CD4-positive, alpha-beta T cell treated with Interleukin-21 for 1 hour (primary cell): ENCODE results near the gene ULBP1.
"Not testable (repeated sequence)": the region's sequence is repeated elsewhere in the genome, so short reads cannot be mapped to it uniquely, and the experiment has no call there.

ENCODE experiments used
- DNase-seq: peaks from one replicate; pipeline ENCODE4 v3.0.0-alpha.2; 2020

Gene ULBP1

DNA sequence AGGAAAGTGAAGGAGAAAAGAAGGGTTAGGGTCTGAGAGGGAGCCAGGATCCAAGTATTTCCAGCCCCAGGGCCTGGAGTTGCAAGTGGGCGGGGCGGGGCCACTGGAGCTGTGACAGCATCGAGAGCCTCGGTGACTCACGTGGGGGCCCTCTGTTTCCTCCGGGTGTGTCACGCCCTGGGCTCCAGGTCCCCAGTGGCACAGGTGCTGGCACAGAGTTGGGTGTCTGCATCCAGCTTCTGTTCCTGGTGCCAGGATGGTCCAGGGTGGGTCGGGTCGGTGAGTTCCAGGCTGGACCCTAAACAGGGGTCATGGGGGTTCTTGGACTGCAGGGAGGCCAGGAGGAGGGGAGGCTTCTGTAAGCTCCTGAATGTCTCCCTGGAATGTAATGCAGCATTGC lies 44.8 kb downstream of the ULBP1 start:
- DNase-seq = no peak

DNA sequence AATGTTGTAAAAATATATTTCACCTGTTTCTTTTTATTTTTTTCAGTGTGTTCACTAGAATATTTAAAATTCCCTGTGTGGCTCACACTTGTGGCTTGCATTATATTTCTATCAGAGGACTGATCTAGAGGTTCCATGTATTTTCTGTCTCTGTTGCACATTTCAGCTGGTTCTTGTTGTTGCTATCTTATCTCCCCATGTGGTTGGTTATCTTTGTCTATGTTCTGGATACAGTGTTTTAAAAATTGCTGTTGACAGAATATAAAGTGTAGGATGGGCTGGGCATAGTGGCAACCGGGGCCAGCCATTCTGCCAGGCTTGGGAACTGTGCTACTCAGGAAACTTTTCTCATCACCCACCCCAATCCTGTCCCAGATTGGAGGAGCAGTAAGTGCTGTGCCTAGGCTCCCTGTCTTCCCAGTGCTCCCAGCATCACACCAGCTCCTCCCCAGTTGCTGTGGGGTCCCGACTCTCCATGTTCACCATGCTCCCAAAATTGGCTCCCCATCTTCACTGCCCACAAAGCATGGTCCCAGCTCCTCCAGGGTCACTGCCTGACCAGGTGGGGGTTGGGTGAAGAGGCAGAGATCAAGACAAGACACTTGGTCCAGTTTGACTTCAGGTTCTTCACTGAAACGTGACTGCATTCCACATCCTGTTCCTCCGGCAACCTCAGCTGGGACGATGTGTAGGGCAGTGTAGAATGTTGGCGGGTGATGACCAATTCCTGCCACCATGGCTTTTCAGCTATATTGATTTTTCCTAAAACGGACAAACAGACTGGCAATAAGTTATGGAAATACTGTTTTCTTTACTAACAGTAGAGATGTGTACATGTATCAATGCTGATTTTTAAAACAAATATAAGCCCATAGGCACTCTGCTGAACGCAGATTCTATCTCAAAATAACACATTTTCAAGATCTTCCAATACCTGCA lies 49.4 kb downstream of the ULBP1 start:
- DNase-seq = not testable (repeated sequence)

DNA sequence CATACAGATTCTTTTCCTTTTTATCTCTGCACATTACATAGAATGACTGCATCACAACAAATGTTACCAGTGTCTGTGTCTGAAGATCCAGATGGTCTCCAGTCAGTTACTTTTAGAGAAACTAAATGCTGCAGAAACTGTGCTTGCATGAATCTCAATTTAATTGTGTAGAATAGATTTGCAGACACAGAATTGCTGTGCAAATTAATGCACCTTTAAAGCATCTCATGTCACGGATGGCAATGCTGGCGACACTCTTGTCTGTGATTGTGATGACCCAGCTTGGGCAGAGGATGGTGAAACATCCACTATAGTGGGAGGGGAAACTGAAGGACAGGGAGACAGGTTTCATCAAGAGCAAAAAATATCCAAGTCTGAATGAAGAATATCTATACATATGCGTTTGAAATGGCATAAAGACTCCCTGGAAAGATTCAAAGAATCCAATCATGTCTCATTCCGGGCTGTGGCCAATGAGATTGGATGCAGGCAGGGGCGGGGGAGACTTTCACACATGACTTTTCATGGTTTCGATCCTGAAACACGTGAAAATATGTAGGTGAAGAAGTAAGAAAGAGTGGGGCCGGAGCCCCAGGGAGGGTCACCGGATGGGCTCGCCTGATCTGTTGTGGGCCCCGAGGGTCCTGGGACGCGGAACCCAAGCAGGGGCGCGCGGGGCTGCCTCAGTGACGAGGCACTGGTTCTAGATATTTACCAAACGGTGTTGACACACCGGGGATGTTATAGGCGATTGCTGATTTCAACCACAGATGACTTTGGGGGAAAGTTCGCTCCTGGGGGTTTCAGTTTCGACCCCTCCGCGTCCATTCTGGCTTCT lies 50.3 kb downstream of the ULBP1 start:
- not testable (repeated sequence) for DNase-seq

DNA sequence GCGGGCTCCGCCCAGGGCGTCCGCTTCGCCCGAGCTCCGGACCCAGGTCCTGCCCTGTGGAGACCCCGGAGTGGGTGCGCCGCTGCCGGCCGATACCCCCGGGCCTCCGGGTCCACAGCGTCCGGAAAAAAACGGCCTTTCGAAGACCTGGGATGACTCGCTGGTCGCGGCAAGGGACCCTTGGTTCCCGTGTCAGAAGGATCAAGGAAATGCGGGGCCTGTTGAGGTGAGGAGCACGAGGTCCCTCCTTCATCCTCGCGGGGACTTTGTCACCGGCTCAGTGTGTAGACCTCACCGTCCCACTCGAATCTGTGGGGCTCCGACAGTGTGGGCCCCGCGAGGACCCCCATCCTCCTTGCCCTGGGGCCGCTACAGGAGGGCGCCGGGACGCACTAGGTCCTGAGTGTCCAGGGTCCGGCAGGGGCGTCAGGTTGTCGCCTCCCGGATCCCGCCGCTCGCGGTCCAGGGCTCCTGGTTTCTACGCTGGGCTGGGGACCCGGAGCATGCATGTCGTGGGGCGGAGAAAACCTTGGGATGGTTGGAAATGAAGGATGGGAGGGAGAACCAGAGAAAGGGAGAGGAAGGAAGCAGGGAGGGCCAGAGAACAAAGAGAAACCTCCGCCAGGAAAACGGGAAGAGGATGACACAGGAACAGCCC lies 51.0 kb downstream of the ULBP1 start:
- not testable (repeated sequence) for DNase-seq

DNA sequence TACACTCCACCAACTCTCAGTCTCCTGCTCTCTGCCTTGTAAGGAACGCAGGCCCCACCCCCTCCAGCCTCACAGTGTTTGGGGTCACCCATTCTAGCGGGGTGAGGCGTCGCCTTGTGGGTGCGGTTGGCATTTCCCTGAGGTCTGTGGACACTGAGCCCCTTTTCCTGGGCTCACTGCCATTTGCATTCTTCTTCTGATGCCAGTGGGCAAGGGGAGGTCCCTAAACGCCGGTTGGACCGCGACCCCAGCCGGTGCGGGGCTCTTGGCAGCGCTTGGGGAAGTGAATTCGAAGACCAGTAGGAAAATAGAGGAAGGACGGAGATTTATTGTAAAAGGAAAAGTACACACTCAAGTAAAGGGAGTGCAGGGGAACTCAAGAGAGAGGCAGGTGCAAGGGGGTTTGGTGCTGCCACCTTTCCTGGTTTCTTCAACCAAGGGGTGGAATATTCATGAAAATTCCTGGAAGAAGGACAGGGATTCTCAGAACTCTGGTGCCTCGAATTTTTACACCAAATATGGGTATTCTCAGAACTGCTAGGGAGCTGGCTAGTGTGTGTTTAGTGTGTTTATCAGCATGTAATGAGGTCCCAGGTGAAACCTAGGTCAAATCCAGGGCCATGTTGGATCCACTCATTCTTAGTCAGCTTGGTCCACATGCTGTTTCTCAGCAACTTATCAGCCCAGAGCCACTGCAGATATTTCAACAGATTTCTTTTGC lies 51.7 kb downstream of the ULBP1 start:
- DNase-seq = peak; percentile 39

DNA sequence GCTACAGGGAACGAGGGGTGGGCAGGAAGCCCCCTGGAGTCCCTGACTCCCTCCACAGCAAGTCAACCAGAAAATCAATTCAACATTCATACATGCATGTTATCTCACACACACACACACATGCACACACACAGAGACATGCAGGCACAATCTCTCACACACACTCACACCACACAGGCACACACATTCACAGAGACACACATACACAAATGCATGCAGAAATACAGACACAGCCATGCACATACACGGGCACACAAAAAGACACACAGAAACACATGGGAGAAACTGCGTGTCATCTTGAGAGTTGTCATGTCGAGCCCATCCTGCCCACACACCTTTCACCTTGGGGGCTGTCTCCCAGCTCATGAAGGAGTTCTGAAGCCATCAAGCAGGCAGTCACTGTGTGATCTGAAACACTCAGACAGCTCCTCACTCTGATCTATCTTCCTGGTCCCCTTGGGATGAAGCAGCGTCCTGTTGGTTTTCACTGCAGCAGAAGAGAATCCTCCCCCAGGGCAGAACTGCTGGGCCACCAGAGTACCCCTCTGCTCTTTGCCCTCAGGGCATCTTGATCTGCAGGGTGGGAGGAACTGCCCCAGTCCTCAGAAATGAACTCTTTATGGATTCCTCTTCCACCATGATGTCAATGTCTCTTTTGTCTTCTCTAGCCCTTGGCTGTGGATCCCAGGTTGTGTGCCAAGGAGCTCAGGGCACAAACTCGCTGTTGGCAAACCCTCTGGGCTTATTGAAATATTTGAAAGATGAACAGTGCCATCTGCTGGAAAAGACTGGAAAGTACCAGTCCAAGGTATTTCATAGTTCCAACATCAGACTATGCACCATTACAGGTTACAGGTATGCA lies 52.8 kb downstream of the ULBP1 start:
- peak; percentile 82 for DNase-seq

DNA sequence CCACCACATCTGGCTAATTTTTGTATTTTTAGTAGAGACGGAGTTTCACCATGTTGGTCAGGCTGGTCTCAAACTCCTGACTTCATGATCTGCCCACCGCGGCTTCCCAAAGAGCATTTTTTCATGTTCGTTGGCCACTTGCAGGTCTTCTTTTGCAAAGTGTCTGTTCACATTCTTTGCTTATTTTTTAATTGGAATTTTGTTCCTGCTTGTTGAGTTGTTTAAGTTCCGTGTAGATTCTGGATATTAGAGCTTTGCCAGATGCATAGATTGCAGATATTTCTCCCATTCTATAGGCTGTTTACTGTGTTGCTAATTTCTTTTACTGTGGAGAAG lies 53.4 kb downstream of the ULBP1 start:
- DNase-seq = not testable (repeated sequence)

DNA sequence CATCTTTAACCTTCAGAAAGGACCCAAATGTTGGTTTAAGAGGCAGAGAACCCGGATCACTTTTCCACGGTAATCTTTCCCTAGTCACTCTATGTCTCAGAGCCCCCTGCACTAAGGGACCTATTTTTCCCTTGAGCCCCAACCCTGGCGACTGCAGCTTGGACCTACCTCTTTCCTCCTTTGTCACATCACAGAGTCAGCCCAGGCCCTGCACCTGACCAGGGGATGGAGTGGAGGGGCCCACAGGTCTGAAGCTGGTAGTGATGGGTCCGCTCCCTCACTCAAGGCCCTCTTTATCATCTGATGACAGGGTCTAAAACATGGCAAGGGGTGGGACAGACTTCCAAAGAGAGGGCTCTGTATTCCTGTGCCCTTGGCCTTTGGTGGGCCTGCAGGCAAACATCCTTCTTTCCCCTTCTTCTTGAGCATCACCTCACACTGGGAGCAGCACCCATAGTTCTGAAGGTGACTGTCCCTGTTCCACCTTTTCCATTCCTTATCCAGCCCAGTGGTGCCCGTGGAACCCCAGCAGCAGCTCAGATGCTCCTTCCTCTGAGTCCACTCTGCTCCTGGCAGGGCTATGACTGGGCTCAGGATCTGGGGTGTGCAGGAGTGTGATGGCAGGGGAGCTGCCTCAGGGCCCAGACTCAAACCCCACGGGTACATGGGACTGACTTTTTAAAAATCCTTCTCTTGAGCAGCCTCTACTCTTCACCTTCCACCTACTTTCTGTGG lies 55.3 kb downstream of the ULBP1 start:
- DNase-seq = no peak

DNA sequence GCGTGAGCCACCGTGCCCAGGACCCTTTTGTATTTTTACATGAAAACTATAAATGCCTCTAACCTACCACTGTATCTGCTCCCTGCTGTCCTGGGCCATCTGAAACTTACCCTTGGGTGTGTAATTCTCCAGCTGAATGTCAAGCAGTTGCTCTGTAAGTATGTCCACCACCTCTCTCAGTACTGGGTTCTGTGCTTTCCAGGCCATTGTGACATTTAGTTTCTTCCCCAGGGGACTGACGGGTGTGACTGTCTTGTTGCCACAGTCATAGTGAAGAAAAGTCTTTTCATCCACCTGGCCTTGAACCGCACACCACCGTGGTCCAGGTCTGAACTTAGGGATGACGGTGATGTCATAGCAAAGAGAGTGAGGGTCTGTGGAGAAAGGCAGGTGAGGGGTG lies 58.1 kb downstream of the ULBP1 start:
- DNase-seq = not testable (repeated sequence)
